ENCODE results near the gene FAM200B.

- no peak for TF ChIP-seq EZH2 (IDR thresholded peaks at IDR 0.05; ENCODE audit: insufficient read depth, poor library complexity, severe bottlenecking)
- no peak for TF ChIP-seq EZH2phosphoT487 (IDR thresholded peaks at IDR 0.05; ENCODE audit: insufficient read depth, low read depth)
Measured at GRCh38 chr4:15636818-15637217, 44.8 kb upstream of the FAM200B start.
